ENCODE data around the gene EVA1B. TPM values are rescaled to one million over a fixed set of nuclear protein-coding genes. Genes with fewer than 3 reads are reported as not detected.

The EVA1B gene
- total and polyA plus RNA-seq, 2 of the 13 experiments (the other 11 are each of a cell fraction or from before 2014, with no cell fraction given): 3.9 to 6.6 TPM

GRCh38 chr1:36306210-36306901 lies 17.1 kb downstream of the EVA1B start, which contains the start of gene SH3D21 (continued):
- peak; percentile 57; the same call in 1 of the 2 replicates for TF ChIP-seq ZNF605 (CRISPR knock-in tag; IDR thresholded peaks at IDR 0.05)
- no peak for TF ChIP-seq SRSF4 (IDR thresholded peaks at IDR 0.05; ENCODE audit: low read depth, low read length, poor library complexity, severe bottlenecking)
- no peak for TF ChIP-seq ZNF3 (CRISPR knock-in tag; IDR thresholded peaks at IDR 0.05)
- TF ChIP-seq THAP7 (CRISPR knock-in tag; IDR thresholded peaks at IDR 0.05): 0 out of 2 replicates have a peak, but pooled peaks have one; percentile 14
- 0 out of 2 replicates have a peak, but pooled peaks have one; percentile 50 for TF ChIP-seq STAT6 (CRISPR knock-in tag; IDR thresholded peaks at IDR 0.05; ENCODE audit: borderline replicate concordance)
- no peak for TF ChIP-seq ZFP1 (CRISPR knock-in tag; IDR thresholded peaks at IDR 0.05)
- no peak for TF ChIP-seq SOX6 (IDR thresholded peaks at IDR 0.05)
- TF ChIP-seq SOX6 (CRISPR knock-in tag; IDR thresholded peaks at IDR 0.05): no peak
- TF ChIP-seq ZNF44 (CRISPR knock-in tag; IDR thresholded peaks at IDR 0.05): no peak
- peak; percentile 47; the same call in 1 of the 2 replicates for TF ChIP-seq ZNF468 (CRISPR knock-in tag; IDR thresholded peaks at IDR 0.05)
- peak; percentile 80; the same call in 1 of the 2 replicates for TF ChIP-seq ZNF572 (CRISPR knock-in tag; IDR thresholded peaks at IDR 0.05)
- TF ChIP-seq DMTF1 (CRISPR knock-in tag; IDR thresholded peaks at IDR 0.05): 0 out of 2 replicates have a peak, but pooled peaks have one; percentile 25
- no peak for TF ChIP-seq MEIS2 (CRISPR knock-in tag; IDR thresholded peaks at IDR 0.05)
- no peak; the same call in 1 of the 2 replicates for TF ChIP-seq AKNA (CRISPR knock-in tag; IDR thresholded peaks at IDR 0.05; ENCODE audit: borderline replicate concordance)
- TF ChIP-seq TAF15 (IDR thresholded peaks at IDR 0.05; ENCODE audit: low read depth, low read length, poor library complexity, severe bottlenecking): no peak
- no peak; the same call in 1 of the 2 replicates for TF ChIP-seq IKZF5 (CRISPR knock-in tag; IDR thresholded peaks at IDR 0.05)
